ENCODE results near the gene COL1A2.

DNA sequence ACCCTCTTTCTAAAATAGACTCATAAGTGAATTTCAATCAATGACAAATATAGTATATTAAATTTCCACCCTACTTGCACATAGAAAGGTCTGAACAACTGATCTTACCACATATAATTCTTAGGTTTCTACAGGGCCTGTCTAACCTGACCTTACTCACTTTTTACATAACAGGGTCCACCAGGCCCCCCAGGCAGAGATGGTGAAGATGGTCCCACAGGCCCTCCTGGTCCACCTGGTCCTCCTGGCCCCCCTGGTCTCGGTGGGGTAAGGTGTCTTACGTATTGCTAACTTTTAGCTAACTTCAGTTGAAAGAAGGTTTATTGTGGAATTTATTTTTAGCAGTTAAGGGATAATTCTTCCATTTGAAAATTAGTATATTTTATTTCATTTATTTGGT is 5.3 kb downstream of the COL1A2 start:
- TF ChIP-seq POLR2A (IDR thresholded peaks at IDR 0.05) (no peak), POLR2AphosphoS5 (IDR thresholded peaks at IDR 0.05) (no peak)
- TF ChIP-seq, protein P1, sequence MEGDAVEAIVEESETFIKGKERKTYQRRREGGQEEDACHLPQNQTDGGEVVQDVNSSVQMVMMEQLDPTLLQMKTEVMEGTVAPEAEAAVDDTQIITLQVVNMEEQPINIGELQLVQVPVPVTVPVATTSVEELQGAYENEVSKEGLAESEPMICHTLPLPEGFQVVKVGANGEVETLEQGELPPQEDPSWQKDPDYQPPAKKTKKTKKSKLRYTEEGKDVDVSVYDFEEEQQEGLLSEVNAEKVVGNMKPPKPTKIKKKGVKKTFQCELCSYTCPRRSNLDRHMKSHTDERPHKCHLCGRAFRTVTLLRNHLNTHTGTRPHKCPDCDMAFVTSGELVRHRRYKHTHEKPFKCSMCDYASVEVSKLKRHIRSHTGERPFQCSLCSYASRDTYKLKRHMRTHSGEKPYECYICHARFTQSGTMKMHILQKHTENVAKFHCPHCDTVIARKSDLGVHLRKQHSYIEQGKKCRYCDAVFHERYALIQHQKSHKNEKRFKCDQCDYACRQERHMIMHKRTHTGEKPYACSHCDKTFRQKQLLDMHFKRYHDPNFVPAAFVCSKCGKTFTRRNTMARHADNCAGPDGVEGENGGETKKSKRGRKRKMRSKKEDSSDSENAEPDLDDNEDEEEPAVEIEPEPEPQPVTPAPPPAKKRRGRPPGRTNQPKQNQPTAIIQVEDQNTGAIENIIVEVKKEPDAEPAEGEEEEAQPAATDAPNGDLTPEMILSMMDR (IDR thresholded peaks at IDR 0.05) = no peak
